Urinary bladder (tissue), 4 donors: Measurements from ENCODE around the gene POU6F2. TPM values are rescaled to one million over a fixed set of nuclear protein-coding genes. Genes with fewer than 3 reads are reported as not detected.
A peak's percentile ranks its signal among the peaks of the same experiment; 100 is the strongest.

Experiments used
- DNase-seq: peaks from one replicate; pipeline ENCODE4 v3.0.0-alpha.2; 2015; ENCODE audit errors: extremely low spot score
- H3K27ac ChIP-seq: one replicate; pipeline ENCODE4 v1.5.1; 2013; ENCODE audit warnings: low read depth, mild to moderate bottlenecking, moderate library complexity
- H3K36me3 ChIP-seq: one replicate; pipeline ENCODE4 v1.6.1; 2013; ENCODE audit warnings: mild to moderate bottlenecking, moderate library complexity; ENCODE audit not compliant: insufficient read depth
- H3K4me1 ChIP-seq: one replicate; pipeline ENCODE4 v1.6.1; 2013; ENCODE audit warnings: mild to moderate bottlenecking, moderate library complexity; ENCODE audit not compliant: insufficient read depth
- H3K4me3 ChIP-seq: one replicate; pipeline ENCODE4 v1.5.1; 2013; ENCODE audit warnings: low read depth, low read length
- WGBS: extraction: QIAGEN DNeasy Blood & Tissue Kit; methylation state at CpG from one replicate; pipeline ENCODE4 v1.1.7; 2013; 5-methylcytosine and 5-hydroxymethylcytosine counted together
- polyA plus RNA-seq: library from polyadenylated mRNA; stranded (reverse); fragments of 200-250 nt; gene quantifications from one replicate; pipeline ENCODE4 v1.2.3, GENCODE V29; 2013
- total RNA-seq: library from RNA; depleted of rRNA; stranded (reverse); fragments of >200 nt; gene quantifications from one replicate; pipeline ENCODE4 v1.2.3, GENCODE V29; 2014
- donor health status: healthy with polysubstance abuse.
- donor health status: healthy.

POU6F2 gene
- total and polyA plus RNA-seq, 2 donors, result 2.1 to 5.0 TPM

DNA sequence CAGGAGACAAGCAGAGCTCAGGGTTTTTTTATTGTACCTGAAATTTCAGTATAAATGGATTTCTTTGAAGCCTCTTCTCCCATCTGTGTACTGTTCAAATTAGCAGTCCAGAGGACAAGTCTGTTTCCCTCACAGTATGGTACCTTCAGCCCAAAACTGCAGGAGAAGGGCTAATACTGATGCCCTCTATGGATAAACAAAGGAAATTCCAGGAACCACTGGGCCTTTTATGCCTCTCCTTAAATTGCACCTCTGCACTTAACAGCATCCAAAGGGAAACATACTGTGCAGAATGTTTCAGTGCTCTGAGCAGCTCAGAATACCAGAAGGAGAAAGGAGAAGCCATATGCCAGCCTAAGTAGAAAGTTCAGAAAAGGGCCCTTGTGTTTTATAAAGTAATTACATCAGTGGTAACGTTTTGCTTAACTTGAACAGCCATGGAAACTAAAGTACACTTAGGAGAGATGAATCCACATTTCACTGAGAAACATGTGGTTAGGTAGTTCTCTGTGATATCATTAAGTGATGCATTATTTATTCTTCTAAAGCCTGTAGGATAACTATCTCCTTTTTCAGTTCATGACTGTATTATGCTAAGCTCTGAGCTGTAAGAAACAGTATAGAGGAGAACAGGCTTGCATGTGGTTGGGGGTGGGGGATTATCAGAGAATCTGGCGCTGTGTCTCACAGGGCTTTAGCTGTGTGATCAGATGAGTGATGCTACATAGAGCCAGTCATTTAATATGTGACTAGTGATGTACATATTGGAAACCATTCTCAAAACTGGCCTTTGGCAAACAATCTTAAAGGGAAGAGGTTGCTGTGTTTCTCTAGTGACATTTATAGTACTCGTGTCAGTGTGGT is 111.3 kb downstream of the POU6F2 start:
- Histone ChIP-seq H3K4me3 (no peak overlapping the region), H3K36me3 (no peaks in the 10 kb centered on the region), H3K4me1 (no peaks in the 10 kb centered on the region), H3K27ac (peak overlapping the region; percentile 5)
- WGBS, result 30% methylated on average over 3 of the region's 3 CpGs
- DNase-seq, result no peak

- no peak for DNase-seq
- H3K27ac ChIP-seq, result peak overlapping the region; percentile 56
- WGBS, result 61% methylated on average over 2 of the region's 2 CpGs
- no peaks in the 10 kb centered on the region for H3K4me1 ChIP-seq
- H3K4me3 ChIP-seq, result no peak overlapping the region
- no peaks in the 10 kb centered on the region for H3K36me3 ChIP-seq
Measured at GRCh38 chr7:39091145-39091544, 113.4 kb downstream of the POU6F2 start.

- H3K4me1 ChIP-seq, result no peaks in the 10 kb centered on the region
- no peak for DNase-seq
- 83% methylated on average over 5 of the region's 5 CpGs for WGBS
Measured at GRCh38 chr7:39091774-39092173, 114.1 kb downstream of the POU6F2 start.

GRCh38 chr7:39094731-39095130 is 117.0 kb downstream of the POU6F2 start:
- Histone ChIP-seq H3K4me1 (no peaks in the 10 kb centered on the region), H3K4me3 (no peak overlapping the region), H3K36me3 (no peaks in the 10 kb centered on the region), H3K27ac (no peak overlapping the region)
- DNase-seq, result no peak
- WGBS, result 89% methylated on average over 2 of the region's 2 CpGs

More at GRCh38 chr7:39091774-39092173, 114.1 kb downstream of the POU6F2 start:
- H3K27ac ChIP-seq, result no peak overlapping the region
- H3K36me3 ChIP-seq, result no peaks in the 10 kb centered on the region
- no peak overlapping the region for H3K4me3 ChIP-seq

DNA sequence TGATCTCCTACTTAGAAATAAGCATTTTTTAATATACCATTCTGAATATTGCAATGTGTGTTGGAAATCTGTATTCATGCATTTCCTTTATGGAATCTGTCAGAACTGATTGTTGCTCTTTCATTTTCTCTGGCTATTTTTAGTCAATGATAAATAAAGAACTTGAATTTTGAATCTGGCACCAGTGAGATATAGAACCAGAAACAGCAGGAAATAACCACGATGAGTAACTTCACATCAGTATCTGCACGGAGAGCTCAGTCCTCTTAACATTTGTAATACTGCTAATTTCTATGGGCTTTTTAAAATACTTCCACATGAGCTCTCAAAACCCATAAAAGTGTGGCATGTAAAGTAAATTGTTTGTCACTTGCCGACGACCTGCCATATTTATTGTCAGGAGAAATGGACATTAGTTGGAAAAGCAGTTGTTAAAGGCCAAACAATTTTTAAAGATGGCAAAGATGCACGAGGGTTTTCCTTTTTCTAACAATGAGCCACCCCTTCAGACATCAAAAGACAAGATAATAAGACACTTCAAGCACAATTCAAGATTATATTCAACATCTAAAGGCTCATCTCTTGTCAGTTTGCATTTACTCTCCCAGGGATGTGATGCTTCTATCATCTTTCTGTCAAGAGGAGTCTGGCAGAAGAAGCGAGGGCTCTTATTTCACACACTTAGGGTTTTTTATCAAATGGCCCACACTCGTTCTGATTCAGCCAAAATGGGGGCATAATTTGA is 118.3 kb downstream of the POU6F2 start:
- Histone ChIP-seq H3K4me3 (no peak overlapping the region), H3K4me1 (no peaks in the 10 kb centered on the region), H3K27ac (peak overlapping the region; percentile 2), H3K36me3 (no peaks in the 10 kb centered on the region)
- no peak for DNase-seq
- 53% methylated on average over 7 of the region's 7 CpGs for whole genome bisulfite sequencing

- no peak overlapping the region for H3K27ac ChIP-seq
- H3K4me1 ChIP-seq, result no peaks in the 10 kb centered on the region
- no peak overlapping the region for H3K4me3 ChIP-seq
- WGBS, result 88% methylated on average over 3 of the region's 3 CpGs
- DNase-seq, result no peak
- no peaks in the 10 kb centered on the region for H3K36me3 ChIP-seq
Measured at GRCh38 chr7:39098506-39098905, 120.8 kb downstream of the POU6F2 start.

GRCh38 chr7:39099146-39099545 is 121.4 kb downstream of the POU6F2 start:
- H3K4me3 ChIP-seq, result no peak overlapping the region
- no peaks in the 10 kb centered on the region for H3K4me1 ChIP-seq
- H3K36me3 ChIP-seq, result no peaks in the 10 kb centered on the region
- WGBS, result 89% methylated on average over 3 of the region's 3 CpGs
- no peak overlapping the region for H3K27ac ChIP-seq
- no peak for DNase-seq

DNA sequence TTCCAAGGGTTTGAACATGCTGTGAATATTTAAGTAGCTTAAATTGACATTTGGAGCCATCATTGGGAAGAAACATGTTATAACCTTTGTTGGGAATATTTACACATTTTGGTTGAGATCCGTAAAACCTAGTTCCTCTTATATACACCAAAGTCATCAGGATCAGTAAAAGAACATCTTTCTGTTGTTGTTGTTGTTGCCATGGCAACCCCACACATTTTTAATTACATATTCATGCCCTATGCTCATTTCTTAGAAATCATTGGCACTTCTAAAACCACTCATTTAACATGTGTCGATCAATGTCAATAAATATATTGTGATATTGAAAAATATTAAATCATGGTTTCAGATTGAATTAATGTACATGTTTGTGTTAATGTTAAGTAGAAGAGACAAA is 122.6 kb downstream of the POU6F2 start:
- H3K27ac ChIP-seq, result no peak overlapping the region
- no peaks in the 10 kb centered on the region for H3K36me3 ChIP-seq
- WGBS, result 97% methylated on average over 2 of the region's 2 CpGs
- no peaks in the 10 kb centered on the region for H3K4me1 ChIP-seq
- no peak overlapping the region for H3K4me3 ChIP-seq
- DNase-seq, result no peak

GRCh38 chr7:39102234-39102633 is 124.5 kb downstream of the POU6F2 start:
- Histone ChIP-seq H3K36me3 (no peaks in the 10 kb centered on the region), H3K4me3 (no peak overlapping the region), H3K27ac (no peak overlapping the region), H3K4me1 (no peaks in the 10 kb centered on the region)
- 68% methylated on average over 2 of the region's 2 CpGs for WGBS
- DNase-seq, result no peak

- Histone ChIP-seq H3K27ac (no peak overlapping the region), H3K4me1 (no peaks in the 10 kb centered on the region), H3K4me3 (no peak overlapping the region), H3K36me3 (no peaks in the 10 kb centered on the region)
- 75% methylated on average over 1 of the region's 1 CpG for WGBS
- no peak for DNase-seq
Measured at GRCh38 chr7:39105720-39106119, 128.0 kb downstream of the POU6F2 start.

- H3K4me3 ChIP-seq, result no peak overlapping the region
- no peaks in the 10 kb centered on the region for H3K36me3 ChIP-seq
- DNase-seq, result no peak
- H3K4me1 ChIP-seq, result no peaks in the 10 kb centered on the region
- no peak overlapping the region for H3K27ac ChIP-seq
- WGBS, result 71% methylated on average over 3 of the region's 3 CpGs
Measured at GRCh38 chr7:39125846-39126245, 148.1 kb downstream of the POU6F2 start.

- Histone ChIP-seq H3K27ac (no peak overlapping the region), H3K36me3 (no peaks in the 10 kb centered on the region), H3K4me3 (no peak overlapping the region), H3K4me1 (no peaks in the 10 kb centered on the region)
- no peak for DNase-seq
- 64% methylated on average over 3 of the region's 3 CpGs for WGBS
Measured at GRCh38 chr7:39127058-39127457, 149.3 kb downstream of the POU6F2 start.

DNA sequence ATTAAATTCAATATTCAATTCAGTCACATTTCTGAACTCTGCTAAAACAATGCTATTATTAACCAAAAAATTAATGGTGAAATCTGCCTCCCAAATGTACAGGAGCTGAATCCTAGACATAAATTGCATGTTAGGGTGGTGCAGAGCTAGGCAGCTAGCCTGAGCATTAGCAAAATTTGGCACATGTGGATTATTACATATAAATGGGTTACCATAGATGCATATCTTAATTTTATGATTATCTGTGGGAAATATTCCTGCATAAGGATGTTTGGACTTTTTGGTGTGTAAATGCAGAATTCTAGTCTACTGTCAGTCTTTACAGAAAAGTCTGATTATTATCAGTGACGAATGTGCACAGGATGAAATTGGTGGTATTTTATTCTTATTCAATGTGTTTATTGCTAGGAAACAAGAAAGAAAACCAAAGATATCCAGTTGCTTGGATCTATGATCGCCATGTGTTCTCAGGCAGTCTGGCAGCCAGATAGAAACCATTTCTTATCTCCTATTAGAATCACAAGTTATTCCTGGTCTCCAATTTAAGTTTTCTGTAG is 150.7 kb downstream of the POU6F2 start:
- WGBS, result 78% methylated on average over 2 of the region's 2 CpGs
- no peaks in the 10 kb centered on the region for H3K4me1 ChIP-seq
- H3K36me3 ChIP-seq, result no peaks in the 10 kb centered on the region
- H3K27ac ChIP-seq, result no peak overlapping the region
- no peak overlapping the region for H3K4me3 ChIP-seq
- no peak for DNase-seq

GRCh38 chr7:39130274-39130673 is 152.6 kb downstream of the POU6F2 start:
- DNase-seq, result no peak
- 60% methylated on average over 3 of the region's 3 CpGs for WGBS
- H3K36me3 ChIP-seq, result no peaks in the 10 kb centered on the region
- H3K27ac ChIP-seq, result no peak overlapping the region
- H3K4me1 ChIP-seq, result no peaks in the 10 kb centered on the region
- H3K4me3 ChIP-seq, result no peak overlapping the region
